ENCODE data around the gene CLMP.

DNA sequence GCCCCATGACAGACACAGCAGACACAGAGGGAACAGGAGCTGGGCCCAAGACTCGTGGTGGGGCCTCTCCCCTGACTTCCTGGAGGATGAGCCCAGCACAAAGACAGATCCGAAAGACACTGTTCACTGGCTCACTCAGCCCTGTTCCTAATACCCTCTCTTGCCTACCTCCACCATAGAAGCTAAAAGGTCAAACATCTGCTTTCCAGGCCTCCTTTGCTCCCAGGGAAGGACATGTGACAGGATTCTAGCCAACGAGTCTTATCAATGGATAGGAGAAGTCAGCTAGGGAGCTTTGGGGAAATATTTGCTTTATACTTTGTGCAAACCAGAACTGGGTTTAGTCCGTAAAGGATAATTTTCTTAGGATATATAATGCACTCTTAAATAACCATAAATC, 8.4 kb upstream of the CLMP start:
- TF ChIP-seq POLR2AphosphoS5 (IDR thresholded peaks at IDR 0.05) (no peak), EZH2 (IDR thresholded peaks at IDR 0.05; ENCODE audit: borderline replicate concordance, insufficient read depth, low read length, poor library complexity, severe bottlenecking) (no peak), RAD21 (conservative IDR thresholded peaks at IDR 0.05) (no peak), TAF1 (IDR thresholded peaks at IDR 0.05; ENCODE audit: low read depth) (no peak), SMC3 (conservative IDR thresholded peaks at IDR 0.05; ENCODE audit: poor library complexity) (no peak)
- TF ChIP-seq, protein P1, sequence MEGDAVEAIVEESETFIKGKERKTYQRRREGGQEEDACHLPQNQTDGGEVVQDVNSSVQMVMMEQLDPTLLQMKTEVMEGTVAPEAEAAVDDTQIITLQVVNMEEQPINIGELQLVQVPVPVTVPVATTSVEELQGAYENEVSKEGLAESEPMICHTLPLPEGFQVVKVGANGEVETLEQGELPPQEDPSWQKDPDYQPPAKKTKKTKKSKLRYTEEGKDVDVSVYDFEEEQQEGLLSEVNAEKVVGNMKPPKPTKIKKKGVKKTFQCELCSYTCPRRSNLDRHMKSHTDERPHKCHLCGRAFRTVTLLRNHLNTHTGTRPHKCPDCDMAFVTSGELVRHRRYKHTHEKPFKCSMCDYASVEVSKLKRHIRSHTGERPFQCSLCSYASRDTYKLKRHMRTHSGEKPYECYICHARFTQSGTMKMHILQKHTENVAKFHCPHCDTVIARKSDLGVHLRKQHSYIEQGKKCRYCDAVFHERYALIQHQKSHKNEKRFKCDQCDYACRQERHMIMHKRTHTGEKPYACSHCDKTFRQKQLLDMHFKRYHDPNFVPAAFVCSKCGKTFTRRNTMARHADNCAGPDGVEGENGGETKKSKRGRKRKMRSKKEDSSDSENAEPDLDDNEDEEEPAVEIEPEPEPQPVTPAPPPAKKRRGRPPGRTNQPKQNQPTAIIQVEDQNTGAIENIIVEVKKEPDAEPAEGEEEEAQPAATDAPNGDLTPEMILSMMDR (IDR thresholded peaks at IDR 0.05; ENCODE audit: poor library complexity, severe bottlenecking): no peak
- TF ChIP-seq, protein P2, sequence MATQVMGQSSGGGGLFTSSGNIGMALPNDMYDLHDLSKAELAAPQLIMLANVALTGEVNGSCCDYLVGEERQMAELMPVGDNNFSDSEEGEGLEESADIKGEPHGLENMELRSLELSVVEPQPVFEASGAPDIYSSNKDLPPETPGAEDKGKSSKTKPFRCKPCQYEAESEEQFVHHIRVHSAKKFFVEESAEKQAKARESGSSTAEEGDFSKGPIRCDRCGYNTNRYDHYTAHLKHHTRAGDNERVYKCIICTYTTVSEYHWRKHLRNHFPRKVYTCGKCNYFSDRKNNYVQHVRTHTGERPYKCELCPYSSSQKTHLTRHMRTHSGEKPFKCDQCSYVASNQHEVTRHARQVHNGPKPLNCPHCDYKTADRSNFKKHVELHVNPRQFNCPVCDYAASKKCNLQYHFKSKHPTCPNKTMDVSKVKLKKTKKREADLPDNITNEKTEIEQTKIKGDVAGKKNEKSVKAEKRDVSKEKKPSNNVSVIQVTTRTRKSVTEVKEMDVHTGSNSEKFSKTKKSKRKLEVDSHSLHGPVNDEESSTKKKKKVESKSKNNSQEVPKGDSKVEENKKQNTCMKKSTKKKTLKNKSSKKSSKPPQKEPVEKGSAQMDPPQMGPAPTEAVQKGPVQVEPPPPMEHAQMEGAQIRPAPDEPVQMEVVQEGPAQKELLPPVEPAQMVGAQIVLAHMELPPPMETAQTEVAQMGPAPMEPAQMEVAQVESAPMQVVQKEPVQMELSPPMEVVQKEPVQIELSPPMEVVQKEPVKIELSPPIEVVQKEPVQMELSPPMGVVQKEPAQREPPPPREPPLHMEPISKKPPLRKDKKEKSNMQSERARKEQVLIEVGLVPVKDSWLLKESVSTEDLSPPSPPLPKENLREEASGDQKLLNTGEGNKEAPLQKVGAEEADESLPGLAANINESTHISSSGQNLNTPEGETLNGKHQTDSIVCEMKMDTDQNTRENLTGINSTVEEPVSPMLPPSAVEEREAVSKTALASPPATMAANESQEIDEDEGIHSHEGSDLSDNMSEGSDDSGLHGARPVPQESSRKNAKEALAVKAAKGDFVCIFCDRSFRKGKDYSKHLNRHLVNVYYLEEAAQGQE (IDR thresholded peaks at IDR 0.05; ENCODE audit: borderline replicate concordance): no peak
